ENCODE results near the gene AKR1C8. TPM values are rescaled to one million over a fixed set of nuclear protein-coding genes. Genes with fewer than 3 reads are reported as not detected.

Gene AKR1C8
- total and polyA plus RNA-seq, 10 of the 15 experiments (the other 5 are each of a cell fraction or from before 2014, with no cell fraction given) = 0.18 TPM; not detected in 9

DNA sequence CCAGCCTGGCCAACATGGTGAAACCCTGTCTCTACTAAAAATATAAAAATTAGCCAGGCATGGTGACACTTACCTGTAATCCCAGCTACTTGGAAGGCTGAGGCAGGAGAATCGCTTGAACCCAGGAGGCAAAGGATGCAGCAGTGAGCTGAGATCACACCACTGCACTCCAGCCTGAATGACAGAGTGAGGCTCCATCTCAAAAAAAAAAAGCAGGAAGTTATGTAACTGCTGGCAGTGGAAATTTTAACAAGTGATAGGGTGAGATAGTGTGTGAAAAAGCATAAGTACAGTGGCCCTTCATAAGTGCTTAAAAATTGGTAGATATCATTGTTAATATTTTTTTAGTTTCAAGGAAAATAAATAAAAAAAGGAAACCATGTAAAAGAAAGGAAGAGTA, 78.4 kb downstream of the AKR1C8 start:
- FAIRE-seq = no peak
- in situ Hi-C loops (cut with MboI) = no loop called here
- Histone ChIP-seq H3K36me3 (ENCODE audit: control insufficient read depth in 2 of 2, insufficient read depth in 2 of 2, low read length in 1 of 2) (no peaks in the 10 kb centered on the region), H3K4me3 (no peak overlapping the region), H3K79me2 (ENCODE audit: control insufficient read depth, insufficient read depth, low read length) (no peaks in the 10 kb centered on the region), H2AFZ (ENCODE audit: control insufficient read depth, low read depth, low read length) (no peak overlapping the region), H3K9me3 (replicated peaks; ENCODE audit: control insufficient read depth, insufficient read depth, low read length) (no peaks in the 10 kb centered on the region), H3K9ac (ENCODE audit: control insufficient read depth, insufficient read depth, low read length) (no peak overlapping the region), H3K27ac (ENCODE audit: control insufficient read depth, insufficient read depth) (no peak overlapping the region), H3K27me3 (replicated peaks in 1 of 2; ENCODE audit: control insufficient read depth in 2 of 2, insufficient read depth in 2 of 2, low read length in 1 of 2) (no peaks in the 10 kb centered on the region), H4K20me1 (ENCODE audit: control insufficient read depth, insufficient read depth) (no peaks in the 10 kb centered on the region), H3K4me1 (ENCODE audit: control insufficient read depth, insufficient read depth, low read length) (no peaks in the 10 kb centered on the region), H3K4me2 (ENCODE audit: control insufficient read depth, insufficient read depth) (no peak overlapping the region)
- ATAC-seq = no peak
- intact Hi-C loops (cut with micrococcal nuclease; ENCODE audit: unreplicated experiment) = no loop called here
- no peak for TF ChIP-seq SUZ12 (IDR thresholded peaks at IDR 0.05; ENCODE audit: unreplicated experiment)
- no peak for TF ChIP-seq ZNF622 (IDR thresholded peaks at IDR 0.05)
- no peak for TF ChIP-seq CHD2 (IDR thresholded peaks at IDR 0.05; ENCODE audit: borderline replicate concordance, low read depth, low read length)
- TF ChIP-seq PAX5 (IDR thresholded peaks at IDR 0.05; ENCODE audit: borderline replicate concordance, low read depth, low read length) = no peak
- TF ChIP-seq, protein P1, sequence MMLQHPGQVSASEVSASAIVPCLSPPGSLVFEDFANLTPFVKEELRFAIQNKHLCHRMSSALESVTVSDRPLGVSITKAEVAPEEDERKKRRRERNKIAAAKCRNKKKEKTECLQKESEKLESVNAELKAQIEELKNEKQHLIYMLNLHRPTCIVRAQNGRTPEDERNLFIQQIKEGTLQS (IDR thresholded peaks at IDR 0.05; ENCODE audit: borderline replicate concordance, extremely low read depth, low read depth, low read length) = no peak
- RAD21 ChIA-PET (ENCODE audit: unreplicated experiment) = no interaction called here
- POLR2A ChIA-PET = no interaction called here
- 0% methylated on average over 1 of the region's 1 CpG for WGBS (ENCODE audit: insufficient coverage, insufficient replicate concordance, low lambda C conversion rate, missing lambda C conversion rate)
- BruUV-seq (replicated peaks) = no TSS peak
- no peak for DNase-seq (ENCODE audit: low read depth, low spot score)
- CTCF ChIA-PET = no interaction called here
- SMC1A ChIA-PET (ENCODE audit: uncharacterized antibody, unreplicated experiment) = no interaction called here

DNA sequence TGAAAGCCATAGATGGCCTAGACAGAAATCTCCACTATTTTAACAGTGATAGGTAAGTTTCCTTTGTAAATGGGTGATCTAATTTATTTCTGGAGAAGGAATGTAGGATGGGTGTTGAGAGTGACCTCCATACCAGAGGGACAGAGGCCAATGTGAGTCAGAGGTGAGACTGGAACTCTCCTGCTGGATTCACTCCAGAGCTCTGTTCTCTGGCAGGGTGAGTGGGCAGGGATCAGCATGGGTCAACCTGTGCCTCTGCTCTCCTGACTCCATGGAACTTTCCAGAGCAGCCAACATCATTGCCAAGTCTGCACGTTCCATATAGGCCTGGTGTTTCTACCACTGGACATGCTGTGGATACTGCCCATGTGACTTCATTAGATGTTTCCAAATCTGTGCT, 79.3 kb downstream of the AKR1C8 start:
- Histone ChIP-seq H3K4me1 (ENCODE audit: control insufficient read depth, insufficient read depth, low read length) (no peaks in the 10 kb centered on the region), H4K20me1 (ENCODE audit: control insufficient read depth, insufficient read depth) (no peaks in the 10 kb centered on the region), H3K4me3 (no peak overlapping the region), H3K27me3 (replicated peaks in 1 of 2; ENCODE audit: control insufficient read depth in 2 of 2, insufficient read depth in 2 of 2, low read length in 1 of 2) (no peaks in the 10 kb centered on the region), H3K27ac (ENCODE audit: control insufficient read depth, insufficient read depth) (no peak overlapping the region), H3K9ac (ENCODE audit: control insufficient read depth, insufficient read depth, low read length) (no peak overlapping the region), H3K36me3 (ENCODE audit: control insufficient read depth in 2 of 2, insufficient read depth in 2 of 2, low read length in 1 of 2) (no peaks in the 10 kb centered on the region), H3K4me2 (ENCODE audit: control insufficient read depth, insufficient read depth) (no peak overlapping the region), H3K79me2 (ENCODE audit: control insufficient read depth, insufficient read depth, low read length) (no peaks in the 10 kb centered on the region), H2AFZ (ENCODE audit: control insufficient read depth, low read depth, low read length) (no peak overlapping the region), H3K9me3 (replicated peaks; ENCODE audit: control insufficient read depth, insufficient read depth, low read length) (no peaks in the 10 kb centered on the region)
- ChIA-PET RAD21 (ENCODE audit: unreplicated experiment) (no interaction called here), SMC1A (ENCODE audit: uncharacterized antibody, unreplicated experiment) (no interaction called here), POLR2A (interaction anchor here (0.5 kb wide), 1 partner anchor 13 kb away, joined by 3 read pairs; no protein-coding TSS in a partner anchor), CTCF (no interaction called here)
- ATAC-seq (no peak), DNase-seq (ENCODE audit: low read depth, low spot score) (no peak), FAIRE-seq (no peak)
- no TSS peak for BruUV-seq (replicated peaks)
- in situ Hi-C loops (cut with MboI) = no loop called here
- 0% methylated on average over 1 of the region's 1 CpG for WGBS (ENCODE audit: insufficient coverage, insufficient replicate concordance, low lambda C conversion rate, missing lambda C conversion rate)
- intact Hi-C loops (cut with micrococcal nuclease; ENCODE audit: unreplicated experiment) = no loop called here
- TF ChIP-seq, protein P2, sequence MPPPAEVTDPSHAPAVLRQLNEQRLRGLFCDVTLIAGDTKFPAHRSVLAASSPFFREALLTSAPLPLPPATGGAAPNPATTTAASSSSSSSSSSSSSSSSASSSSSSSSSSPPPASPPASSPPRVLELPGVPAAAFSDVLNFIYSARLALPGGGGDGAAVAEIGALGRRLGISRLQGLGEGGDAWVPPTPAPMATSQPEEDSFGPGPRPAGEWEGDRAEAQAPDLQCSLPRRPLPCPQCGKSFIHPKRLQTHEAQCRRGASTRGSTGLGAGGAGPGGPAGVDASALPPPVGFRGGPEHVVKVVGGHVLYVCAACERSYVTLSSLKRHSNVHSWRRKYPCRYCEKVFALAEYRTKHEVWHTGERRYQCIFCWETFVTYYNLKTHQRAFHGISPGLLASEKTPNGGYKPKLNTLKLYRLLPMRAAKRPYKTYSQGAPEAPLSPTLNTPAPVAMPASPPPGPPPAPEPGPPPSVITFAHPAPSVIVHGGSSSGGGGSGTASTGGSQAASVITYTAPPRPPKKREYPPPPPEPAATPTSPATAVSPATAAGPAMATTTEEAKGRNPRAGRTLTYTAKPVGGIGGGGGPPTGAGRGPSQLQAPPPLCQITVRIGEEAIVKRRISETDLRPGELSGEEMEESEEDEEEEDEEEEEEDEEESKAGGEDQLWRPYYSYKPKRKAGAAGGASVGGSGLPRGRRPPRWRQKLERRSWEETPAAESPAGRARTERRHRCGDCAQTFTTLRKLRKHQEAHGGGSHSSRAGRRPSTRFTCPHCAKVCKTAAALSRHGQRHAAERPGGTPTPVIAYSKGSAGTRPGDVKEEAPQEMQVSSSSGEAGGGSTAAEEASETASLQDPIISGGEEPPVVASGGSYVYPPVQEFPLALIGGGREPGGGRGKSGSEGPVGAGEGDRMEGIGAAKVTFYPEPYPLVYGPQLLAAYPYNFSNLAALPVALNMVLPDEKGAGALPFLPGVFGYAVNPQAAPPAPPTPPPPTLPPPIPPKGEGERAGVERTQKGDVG (CRISPR knock-in tag; IDR thresholded peaks at IDR 0.05) = no peak
- no peak for TF ChIP-seq RAD21 (IDR thresholded peaks at IDR 0.05; ENCODE audit: insufficient read depth, low read depth, low read length)
- TF ChIP-seq MYB (IDR thresholded peaks at IDR 0.05; ENCODE audit: borderline replicate concordance, low read depth, low read length) = no peak
- no peak for TF ChIP-seq TAF1 (IDR thresholded peaks at IDR 0.05; ENCODE audit: borderline replicate concordance, low read depth, low read length)
- no peak for TF ChIP-seq EZH2 (IDR thresholded peaks at IDR 0.05; ENCODE audit: borderline replicate concordance, control insufficient read depth, low read depth, low read length)
- TF ChIP-seq, protein P3, sequence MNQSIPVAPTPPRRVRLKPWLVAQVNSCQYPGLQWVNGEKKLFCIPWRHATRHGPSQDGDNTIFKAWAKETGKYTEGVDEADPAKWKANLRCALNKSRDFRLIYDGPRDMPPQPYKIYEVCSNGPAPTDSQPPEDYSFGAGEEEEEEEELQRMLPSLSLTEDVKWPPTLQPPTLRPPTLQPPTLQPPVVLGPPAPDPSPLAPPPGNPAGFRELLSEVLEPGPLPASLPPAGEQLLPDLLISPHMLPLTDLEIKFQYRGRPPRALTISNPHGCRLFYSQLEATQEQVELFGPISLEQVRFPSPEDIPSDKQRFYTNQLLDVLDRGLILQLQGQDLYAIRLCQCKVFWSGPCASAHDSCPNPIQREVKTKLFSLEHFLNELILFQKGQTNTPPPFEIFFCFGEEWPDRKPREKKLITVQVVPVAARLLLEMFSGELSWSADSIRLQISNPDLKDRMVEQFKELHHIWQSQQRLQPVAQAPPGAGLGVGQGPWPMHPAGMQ (IDR thresholded peaks at IDR 0.05; ENCODE audit: borderline replicate concordance) = no peak

All from GM12878 (cell line).